Endometrium (tissue), 2 donors: ENCODE results near the gene MAPK14.
"Not testable (repeated sequence)": the region's sequence is repeated elsewhere in the genome, so short reads cannot be mapped to it uniquely, and the experiment has no call there.

Experiments used
- FAIRE-seq: peaks from 2 replicates; lab custom pipeline; 2012; peaks lifted over from hg19 to GRCh38; lab: Jason Lieb, UNC
- donor health status: control.
- donor health status: control.

MAPK14 gene

GRCh38 chr6:36123270-36124139, 95.9 kb downstream of the MAPK14 start:
- no peak for FAIRE-seq

- FAIRE-seq, result not testable (repeated sequence)
These were observed 96.7 kb downstream of the MAPK14 start for GRCh38 chr6:36124346-36124745.

- no peak for FAIRE-seq
These were observed 97.3 kb downstream of the MAPK14 start for GRCh38 chr6:36124881-36125280.

GRCh38 chr6:36125575-36125974, 98.0 kb downstream of the MAPK14 start:
- FAIRE-seq, result no peak

GRCh38 chr6:36126121-36126520, 98.5 kb downstream of the MAPK14 start:
- FAIRE-seq, result no peak

GRCh38 chr6:36126553-36127458, 99.2 kb downstream of the MAPK14 start:
- FAIRE-seq, result no peak

- no peak for FAIRE-seq
These were observed 99.9 kb downstream of the MAPK14 start for GRCh38 chr6:36127462-36128016.

- FAIRE-seq, result no peak
These were observed 100.5 kb downstream of the MAPK14 start for GRCh38 chr6:36128073-36128472.

GRCh38 chr6:36128793-36129192, 101.2 kb downstream of the MAPK14 start:
- no peak for FAIRE-seq

- FAIRE-seq, result not testable (repeated sequence)
These were observed 101.7 kb downstream of the MAPK14 start for GRCh38 chr6:36129334-36129733.

GRCh38 chr6:36129941-36130666, 102.5 kb downstream of the MAPK14 start, which contains the start of gene MAPK13:
Gene MAPK13 (plus strand): TSS chr6:36130513. CDS start chr6:36130583, 70 bp downstream.
- FAIRE-seq, result no peak

- no peak for FAIRE-seq
These were observed 103.3 kb downstream of the MAPK14 start for GRCh38 chr6:36130667-36131510.

- no peak for FAIRE-seq
These were observed 104.1 kb downstream of the MAPK14 start for GRCh38 chr6:36131511-36132245.

GRCh38 chr6:36132246-36132895, 104.8 kb downstream of the MAPK14 start:
- no peak for FAIRE-seq

GRCh38 chr6:36133148-36133547, 105.5 kb downstream of the MAPK14 start:
- FAIRE-seq, result no peak

GRCh38 chr6:36133912-36134311, 106.3 kb downstream of the MAPK14 start:
- FAIRE-seq, result no peak

GRCh38 chr6:36135053-36135731, 107.6 kb downstream of the MAPK14 start:
- FAIRE-seq, result no peak

- no peak for FAIRE-seq
These were observed 108.4 kb downstream of the MAPK14 start for GRCh38 chr6:36136034-36136433.

- FAIRE-seq, result no peak
These were observed 108.9 kb downstream of the MAPK14 start for GRCh38 chr6:36136551-36136950.
